CD4-positive, alpha-beta T cell treated with Interleukin-17A for 1 hour (primary cell): ENCODE data around the gene NFATC3.

ENCODE experiments used
- DNase-seq: peaks from one replicate; pipeline ENCODE4 v3.0.0-alpha.2; 2020

The NFATC3 gene

DNA sequence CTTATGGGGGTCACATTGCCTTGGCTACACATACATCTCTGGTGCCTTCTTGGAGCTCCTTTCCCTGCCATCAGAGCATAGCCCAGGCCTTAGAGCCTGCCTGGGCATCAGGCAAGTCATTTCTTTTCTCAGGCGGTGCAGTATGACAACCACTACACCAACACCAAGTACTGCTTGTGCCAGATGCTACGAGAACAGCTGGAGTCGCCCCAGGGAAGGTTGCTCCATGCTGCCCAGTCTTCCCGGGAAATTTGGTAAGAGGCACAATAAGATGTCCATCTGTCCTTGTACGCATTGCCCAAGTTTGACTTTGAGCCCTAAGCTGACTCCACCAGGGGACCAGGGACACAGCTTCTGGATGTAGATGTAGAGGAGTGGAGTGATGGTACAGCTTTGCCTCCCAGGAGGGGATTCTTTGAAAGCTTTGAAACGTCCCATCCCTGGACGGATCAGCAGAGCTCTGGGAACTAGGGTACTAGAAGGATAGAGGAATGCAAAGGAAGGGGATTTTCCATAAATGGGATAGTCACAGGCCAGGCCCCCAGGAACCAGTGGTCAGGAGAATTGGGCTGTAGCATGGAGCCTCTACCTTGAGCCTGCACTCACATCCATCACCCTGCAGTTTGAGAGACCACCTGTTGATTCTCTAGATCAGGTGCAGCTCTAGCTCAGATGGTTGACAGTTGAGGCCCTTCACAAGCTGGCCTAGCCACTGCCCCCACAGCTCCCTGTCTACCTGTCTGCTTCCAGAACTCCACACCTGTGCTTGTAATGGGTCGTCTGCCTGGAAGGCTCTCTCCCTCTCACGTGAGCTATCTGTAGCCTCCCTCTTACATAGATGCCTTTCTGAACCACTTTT, 11.0 kb upstream of the NFATC3 start:
- DNase-seq = no peak

DNA sequence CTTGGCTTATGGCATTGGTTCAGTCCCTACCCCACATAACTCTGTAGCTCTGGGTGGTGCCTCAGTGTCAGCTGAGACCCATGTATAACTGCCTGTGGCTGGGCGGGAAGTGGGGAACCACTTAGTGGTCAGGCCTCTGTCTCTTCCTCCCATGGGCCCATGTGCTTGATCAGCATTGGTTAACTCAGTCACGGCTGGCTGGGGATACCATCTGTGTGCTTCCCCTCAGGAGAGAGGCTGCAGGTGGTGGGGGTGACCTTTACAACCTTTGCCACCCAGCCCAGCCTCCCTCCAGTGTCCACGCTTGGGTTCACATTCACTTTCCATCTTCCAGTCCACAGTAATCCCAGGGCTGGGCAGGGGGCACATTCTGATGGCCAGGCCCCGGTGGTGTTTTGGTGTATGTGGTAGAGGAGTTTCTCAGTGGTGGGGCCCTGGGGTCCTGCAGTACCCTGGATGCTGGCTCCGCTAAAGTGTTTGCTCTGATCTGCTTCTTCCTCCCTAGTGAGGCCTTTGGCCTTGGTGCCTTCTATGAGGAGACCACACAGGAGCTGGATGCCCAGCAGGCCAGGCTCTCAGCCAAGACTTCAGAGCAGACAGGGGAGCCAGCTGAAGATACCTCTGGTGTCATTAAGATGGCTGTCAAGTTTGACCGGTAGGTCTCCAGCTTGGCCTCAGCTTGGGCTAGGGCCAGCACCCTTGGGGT, 10.2 kb upstream of the NFATC3 start:
- DNase-seq = peak; percentile 81

DNA sequence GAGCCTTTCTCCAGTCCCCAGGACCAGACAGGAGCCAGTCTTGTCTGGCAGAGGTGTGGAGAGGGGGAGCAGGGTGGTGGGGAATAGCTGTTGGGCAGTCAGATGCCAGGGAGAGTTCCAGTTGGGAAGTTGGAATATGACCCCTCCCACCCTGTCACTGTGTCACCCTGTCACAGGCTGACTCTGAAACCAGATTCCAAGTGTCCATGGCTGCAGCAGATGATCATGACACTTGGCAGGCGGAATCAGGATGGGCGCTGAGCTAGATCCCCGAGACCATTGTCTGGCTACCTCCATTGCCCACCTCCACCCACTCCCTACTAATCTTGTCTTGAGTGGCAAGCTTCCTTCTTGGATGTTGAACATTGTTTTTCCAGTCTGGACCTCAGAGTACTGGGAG, 9.2 kb upstream of the NFATC3 start:
- no peak for DNase-seq

DNA sequence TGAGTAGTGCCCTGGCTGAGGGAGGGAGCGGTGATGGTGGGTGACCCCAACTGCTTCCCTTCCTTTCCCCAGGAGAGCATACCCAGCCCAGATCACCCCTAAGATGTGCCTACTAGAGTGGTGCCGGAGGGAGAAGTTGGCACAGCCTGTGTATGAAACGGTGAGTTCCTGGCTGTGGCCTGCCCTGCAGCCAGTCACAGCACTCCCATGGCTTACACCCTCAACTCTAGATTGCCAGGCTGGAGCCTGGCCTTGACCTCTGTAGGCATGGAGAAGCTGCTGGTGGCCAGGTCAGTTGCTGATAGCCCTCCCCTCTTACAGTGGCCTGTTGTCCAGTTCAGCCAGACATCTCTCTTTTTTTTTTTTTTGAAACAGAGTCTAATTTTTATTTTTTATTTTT, 8.6 kb upstream of the NFATC3 start:
- no peak for DNase-seq

DNA sequence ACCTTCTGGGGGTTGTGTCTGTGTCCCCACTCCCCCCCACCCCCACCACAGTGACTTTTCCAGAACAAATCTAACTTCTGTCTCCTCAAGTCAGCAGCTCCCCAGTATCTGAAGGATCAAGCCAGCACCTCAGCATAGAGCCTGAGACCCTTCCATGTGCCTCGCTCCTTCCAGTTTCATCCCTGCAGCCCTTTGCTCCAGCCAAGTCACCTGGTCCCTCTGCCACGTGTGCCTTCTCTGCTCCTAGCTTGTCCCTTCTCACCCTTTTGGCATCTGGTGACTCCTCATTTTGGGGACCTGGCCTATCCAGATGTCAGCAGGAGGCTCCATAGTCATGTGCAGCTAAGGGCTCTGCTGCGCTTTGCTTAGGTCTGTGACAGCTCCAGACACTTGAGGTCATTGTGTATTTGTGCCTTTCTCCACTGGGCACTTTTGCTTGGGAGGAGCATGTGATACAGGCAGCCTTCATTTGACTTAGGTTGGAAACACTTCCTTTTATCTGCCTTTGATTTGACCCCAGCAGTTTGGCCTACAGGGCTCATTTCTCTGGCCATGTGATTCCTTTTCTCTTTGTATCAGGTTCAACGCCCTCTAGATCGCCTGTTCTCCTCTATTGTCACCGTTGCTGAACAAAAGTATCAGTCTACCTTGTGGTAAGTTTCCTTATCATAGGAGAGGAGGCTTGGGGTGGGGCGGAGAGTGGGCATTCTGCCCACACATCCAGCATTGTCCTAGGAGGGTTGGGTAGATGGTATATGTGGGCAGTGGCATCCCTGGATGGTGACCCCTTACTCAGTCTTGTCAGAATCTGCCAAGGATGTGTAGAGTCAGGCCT, 7.1 kb upstream of the NFATC3 start:
- DNase-seq = no peak

DNA sequence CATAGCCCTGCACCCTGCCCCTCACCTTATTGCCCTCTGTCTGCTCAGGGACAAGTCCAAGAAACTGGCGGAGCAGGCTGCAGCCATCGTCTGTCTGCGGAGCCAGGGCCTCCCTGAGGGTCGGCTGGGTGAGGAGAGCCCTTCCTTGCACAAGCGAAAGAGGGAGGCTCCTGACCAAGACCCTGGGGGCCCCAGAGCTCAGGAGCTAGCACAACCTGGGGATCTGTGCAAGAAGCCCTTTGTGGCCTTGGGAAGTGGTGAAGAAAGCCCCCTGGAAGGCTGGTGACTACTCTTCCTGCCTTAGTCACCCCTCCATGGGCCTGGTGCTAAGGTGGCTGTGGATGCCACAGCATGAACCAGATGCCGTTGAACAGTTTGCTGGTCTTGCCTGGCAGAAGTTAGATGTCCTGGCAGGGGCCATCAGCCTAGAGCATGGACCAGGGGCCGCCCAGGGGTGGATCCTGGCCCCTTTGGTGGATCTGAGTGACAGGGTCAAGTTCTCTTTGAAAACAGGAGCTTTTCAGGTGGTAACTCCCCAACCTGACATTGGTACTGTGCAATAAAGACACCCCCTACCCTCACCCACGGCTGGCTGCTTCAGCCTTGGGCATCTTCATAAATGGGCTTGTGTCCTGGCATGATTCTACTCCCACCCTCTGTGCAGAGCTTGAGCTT, 6.3 kb upstream of the NFATC3 start:
- no peak for DNase-seq

DNA sequence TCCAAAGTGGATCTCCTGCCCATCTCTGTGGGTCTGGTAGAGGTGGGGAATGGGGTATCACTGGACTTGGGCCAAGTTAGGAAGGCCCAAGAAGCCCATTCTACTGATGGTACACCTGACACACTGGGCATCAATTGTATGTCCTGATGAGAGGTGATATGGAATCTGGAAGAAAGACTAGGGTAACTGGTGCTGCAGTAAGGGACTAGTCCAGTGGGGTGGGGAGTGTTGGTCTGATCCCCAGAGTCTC, 5.9 kb upstream of the NFATC3 start:
- DNase-seq = no peak

DNA sequence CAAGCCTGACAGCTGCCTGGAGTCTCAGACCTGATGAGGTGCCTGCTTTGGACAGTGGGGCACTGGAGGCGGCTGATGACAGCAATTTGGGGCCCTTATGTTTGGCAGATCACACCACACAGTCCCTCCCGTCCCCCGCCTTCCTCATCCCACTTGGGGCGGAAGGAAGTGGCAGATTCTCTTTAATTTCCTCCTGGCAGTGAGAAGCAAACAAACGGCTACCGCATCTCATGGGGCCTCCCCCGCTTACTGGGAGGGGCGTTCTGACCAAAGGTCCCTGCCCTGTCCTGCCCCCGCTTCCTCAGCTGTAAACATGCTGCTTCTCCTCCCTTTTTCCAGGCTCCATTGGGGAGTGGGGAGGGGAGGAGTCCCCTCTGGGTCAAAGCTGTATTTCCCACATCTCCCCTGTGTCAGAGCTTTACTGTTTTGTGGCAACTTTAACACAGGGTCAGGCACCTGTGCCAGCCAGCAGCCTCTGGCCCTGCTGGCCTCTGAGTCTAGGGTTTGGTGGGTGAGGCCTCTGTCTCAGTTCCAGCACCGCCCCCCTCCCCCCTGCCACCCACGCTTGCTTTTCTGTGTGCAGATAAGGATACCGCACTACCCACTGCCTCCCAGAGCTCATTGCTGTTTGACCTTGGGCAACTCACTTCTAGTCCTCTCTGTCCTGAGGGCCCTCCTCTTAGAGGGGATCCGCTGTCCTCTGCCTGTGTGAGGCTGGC, 5.4 kb upstream of the NFATC3 start:
- peak; percentile 85 for DNase-seq

DNA sequence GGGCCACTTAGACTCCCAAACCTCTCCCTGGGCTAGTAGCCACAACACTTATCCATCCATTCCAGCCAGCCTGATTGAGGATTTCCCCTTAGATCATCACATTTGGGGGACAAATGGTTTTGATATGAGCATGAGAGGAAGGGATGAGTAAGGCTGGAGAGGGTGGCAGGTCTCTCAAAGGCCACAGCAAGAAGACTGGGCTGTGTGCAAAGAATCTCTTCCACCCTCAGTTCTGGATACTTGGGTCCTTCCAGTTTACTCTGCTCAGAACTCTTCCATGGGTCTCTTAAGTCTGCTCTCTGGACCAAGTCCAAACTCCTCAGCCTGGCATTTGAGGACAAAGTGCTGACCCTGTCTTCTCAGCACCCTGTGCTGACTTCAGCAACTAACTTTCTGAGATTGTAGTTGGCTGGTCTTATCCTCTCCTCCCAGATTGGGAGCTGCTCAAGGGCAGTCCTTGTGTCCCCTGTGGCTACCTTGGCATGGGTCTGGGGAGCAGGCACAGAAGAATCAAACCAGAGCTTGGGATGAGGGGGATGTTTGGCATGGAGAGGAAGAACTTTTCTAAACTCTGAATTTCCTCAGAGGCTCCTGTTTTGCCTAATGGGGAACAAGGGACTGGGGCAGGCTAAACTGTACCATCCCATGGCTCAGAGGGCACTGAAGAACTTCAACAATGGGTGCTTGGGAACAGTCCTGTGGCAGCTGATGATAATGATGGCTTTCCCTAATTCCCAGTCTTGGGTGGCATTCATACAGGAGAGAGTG, 3.1 kb upstream of the NFATC3 start:
- DNase-seq = no peak

DNA sequence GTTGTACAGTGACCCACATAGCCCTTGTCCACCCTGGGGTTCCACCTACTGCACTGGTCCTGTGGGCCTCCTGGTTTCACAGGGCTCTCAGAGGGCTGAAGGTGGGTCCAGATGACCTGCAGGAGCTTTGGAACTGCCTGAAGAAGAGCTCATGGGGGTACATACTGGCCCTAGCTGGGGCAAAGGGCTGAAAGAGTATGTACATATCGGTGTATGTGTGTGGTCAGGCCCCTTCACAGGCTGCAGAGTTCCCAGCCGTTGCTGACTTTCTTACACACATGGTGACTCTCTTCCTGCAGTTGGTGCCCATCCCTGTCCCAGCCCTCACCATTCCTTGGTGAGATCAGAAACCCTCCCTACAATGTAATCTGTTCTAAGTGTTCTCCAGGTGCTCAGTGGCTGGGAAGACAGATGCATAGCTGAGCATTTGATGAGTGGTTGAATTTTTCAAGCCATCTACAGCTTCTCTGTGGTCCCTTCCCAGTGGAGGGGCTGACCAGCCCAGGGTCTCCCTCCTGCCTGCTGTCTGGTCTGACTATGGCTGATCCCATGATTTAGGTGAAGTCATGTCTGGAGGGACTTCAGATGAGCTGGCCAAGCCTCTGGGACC, 2.4 kb upstream of the NFATC3 start:
- DNase-seq = no peak

DNA sequence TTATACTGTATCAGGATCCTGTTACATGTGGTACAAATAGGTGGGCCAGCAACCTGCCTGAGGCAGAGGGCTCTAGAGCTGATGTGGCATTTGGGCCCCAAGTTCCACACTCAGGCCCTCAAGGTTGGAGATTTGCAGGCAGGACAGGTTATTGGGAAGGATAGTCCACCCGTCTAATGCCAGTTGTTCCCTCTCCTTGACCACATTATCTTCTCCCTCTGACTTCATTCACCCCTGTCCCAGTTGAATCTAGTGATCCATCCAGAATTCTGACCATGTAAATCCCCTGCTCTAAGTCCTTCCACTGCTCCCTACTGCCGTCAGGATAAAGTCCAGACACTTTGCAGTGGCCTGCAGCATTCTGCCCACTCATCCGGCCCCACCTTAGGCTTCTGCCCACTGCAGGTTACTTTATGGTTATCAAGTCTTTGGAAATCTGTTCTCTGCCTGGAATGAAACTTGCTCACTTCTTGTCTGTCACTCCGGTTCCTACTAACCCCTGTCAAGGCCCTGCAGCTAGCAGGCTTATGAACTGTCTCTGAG, 1.9 kb upstream of the NFATC3 start:
- no peak for DNase-seq

DNA sequence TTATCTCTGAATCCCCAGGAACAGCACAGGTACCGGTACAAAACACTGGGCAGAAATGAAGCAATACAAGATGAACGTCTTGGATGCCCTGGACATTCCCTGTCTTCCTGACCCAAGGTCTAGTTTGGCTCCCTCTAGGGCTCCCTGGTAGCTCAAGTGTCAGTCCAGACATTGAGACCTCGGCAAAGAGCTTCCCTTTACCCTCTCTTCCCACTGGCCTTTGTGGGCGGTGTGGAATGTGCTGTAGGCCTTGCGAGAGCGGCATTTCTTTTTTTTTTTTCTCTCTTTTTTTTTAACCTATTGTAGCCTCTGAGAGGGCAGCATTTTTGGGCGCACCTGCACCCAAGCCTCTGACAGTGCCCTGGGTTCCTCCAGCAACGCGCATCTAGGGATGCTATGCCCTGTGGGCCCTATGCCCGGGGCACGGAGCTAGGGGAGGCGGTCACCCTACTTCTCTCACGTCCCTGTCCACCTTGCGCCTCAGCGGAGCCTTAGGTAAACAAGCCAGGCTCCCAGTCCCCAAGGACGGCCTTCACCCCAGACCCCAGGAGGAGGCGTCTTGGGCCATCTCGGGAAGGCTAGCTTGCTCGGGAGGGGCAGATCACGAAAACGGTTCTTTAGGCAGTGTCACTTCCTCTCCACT, 1.2 kb upstream of the NFATC3 start:
- DNase-seq = no peak

DNA sequence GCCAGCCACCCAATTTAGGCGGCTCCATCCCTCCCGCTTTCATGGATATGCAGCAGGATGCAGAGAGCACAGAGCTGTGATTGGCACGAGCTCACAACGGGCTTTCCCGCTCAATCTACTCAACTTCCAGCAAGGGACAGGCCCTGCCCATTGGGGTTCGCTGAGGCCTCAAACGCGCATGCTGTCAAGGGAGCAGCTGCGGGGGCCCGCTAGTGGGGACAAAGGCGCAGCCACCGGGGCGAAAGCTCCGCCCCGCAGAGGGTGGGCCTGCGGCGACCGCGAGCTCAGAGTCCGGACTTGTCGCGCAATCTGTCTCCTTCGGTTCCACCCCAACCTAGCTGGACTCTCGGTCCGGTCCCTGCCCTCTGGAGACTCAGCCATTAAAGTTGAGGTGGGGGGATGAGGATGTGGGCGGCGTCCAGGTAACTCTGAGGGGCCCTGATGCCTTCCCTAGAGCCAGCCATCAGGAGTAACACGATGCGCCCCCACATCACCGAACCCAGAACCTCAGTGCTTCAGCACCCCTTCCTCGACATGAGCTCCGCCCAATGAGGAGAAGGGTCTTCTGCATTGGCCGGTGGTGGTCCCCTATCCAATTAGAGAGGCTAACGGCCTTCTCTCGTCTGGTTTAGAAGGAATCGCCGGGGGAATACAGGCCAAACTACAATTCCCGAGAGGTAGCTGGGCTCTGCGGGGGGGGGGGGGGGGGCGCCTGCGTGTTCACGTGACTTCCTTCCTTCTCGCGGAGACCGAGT, 489 bp upstream of the NFATC3 start:
- peak; percentile 89 for DNase-seq

DNA sequence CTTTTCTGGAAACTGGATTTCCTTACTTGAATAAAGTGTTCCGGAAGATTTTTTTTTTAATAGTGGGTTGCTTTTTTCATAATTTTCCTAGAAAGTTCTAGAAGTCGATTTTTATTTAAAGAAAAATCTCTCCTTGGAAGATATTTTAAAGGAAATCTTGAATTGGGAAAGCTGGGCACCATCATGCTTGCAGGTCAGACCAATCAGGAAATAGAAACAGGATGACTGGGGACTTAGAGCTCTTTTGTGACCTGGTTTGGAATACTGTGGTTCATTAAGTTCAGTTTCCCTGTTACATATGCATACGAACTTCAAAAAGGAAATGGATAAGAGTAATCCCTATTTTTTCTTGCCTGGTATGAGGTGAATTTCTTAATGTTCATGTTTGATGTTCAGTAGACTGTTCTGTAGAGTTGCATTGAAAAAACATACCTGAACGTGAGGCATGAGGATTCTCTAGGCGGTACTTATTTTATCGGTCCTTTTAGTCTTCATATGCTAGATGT, 1.2 kb downstream of the NFATC3 start:
- no peak for DNase-seq

DNA sequence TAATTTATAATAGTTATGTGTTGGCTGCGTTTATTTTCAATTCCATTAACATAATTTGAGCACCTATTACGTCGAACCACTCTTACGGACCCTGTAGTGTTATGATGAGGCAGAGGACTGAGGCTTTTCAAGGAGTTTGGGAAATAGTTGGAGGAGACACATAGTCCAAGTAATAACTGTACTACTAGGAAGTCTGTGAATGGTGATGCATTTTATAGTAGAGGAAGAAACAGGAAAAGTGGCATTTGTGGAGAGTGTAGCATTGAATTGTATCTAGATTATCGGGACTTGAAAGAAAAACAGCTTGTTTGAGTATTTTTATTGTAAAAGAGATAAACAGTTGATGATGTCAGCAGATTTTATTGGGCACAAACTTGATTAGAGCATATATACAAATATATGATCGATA, 1.7 kb downstream of the NFATC3 start:
- no peak for DNase-seq

DNA sequence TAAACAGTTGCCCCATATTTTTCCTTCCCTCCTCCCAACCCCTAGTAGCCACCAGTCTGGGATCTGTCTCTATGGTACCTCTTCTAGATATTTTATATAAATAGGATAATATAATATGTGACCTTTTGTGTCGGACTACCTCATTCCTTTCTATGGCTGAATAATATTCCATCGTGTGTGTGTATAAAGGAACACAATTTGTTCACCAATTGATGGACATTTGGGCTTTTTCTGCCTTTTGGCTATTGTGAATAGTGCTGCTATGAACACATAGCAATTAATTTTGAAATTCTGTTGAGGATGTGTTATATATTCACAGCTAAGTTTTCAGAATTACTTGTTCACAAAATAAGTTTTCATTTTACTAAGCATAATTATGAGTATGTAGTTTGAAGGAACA, 2.5 kb downstream of the NFATC3 start:
- DNase-seq = no peak

DNA sequence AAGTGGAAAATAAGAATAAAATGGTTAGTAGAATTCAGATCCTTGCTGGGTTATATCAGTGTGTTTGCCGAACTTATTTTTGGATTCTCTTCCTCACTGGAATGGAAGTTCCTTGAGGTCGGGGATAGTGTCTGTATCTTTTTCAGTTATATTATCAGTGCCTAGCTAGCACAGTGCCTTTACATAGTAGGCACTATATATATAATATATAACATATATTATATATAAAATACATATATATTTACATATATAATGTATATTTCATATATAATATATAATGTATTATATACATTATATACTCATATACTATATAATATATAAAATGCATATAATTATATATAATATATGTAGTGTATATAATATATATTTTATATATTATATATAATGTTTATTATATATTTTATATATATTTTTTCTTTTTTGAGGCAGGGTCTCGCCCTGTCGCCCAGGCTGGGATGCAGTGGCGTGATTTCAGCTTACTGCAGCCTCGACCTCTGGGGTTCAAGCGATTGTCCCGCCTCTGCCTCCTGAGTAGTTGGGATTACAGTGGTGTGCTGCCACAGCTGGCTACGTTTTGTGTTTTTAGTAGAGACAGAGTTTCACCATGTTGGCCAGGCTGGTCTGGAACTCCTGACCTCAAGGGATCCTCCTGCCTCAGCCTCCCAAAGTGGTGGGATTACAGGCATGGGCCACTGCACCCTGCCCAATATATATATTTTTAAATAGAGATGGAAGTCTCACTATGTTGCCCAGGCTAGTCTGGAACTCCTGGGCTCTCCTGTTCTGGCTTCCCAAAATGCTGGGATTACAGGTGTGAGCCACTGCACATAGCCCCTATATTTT, 3.2 kb downstream of the NFATC3 start:
- DNase-seq = no peak

DNA sequence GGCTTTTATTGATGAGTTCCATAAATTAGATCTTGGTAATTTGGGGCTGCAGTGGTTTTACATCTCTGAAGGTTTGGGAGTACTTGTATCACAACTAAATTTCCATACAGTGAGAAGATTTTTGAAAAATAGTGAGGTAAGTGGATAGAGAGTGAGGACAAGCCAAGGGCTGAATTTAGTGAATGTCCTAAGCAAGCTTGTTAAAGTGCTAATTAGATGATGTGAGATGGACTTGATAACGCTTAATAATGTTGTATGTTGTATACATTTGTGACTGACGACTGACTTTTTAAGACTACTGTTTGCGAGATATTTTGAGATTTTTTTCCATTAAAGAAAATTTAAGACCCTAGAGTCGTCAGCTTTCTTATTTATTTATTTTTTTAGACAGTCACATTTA, 3.9 kb downstream of the NFATC3 start:
- DNase-seq = no peak

DNA sequence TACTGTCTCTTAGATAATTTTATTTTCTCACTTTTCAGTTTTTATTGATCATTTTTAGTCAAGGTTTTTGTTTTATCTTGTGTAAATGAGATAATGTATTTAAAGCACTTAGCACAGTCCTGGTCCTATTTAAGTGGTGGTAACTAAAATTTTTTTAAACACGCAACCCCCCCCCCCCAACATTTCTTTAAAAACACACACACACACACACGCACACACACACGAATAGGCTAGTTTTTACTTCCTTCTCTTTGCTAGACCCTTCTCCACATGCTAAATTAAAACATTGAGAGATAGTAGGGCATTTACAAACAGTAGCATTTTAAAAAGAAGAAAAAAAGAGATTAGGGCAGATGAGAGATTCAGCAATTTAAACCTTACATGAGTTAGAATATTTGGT, 5.0 kb downstream of the NFATC3 start:
- peak; percentile 49 for DNase-seq
